Breast epithelium (tissue), 3 donors: Measurements from ENCODE around the gene MCM6.

Source experiments
- POLR2A ChIP-seq: fragments of 450-650 bp; IDR thresholded peaks from one replicate; pipeline ENCODE4 v1.6.1; 2016; ENCODE audit warnings: antibody characterized with exemption, mild to moderate bottlenecking, moderate library complexity
- TF ChIP-seq, protein P1 (sequence below), 3 donors: fragments of 450-650 bp; IDR thresholded peaks; one replicate each; pipeline ENCODE4 v1.5.1; 2016 to 2017; ENCODE audit warnings: antibody characterized with exemption in 3 of 3, mild to moderate bottlenecking in 3 of 3, moderate library complexity in 3 of 3

DNA sequence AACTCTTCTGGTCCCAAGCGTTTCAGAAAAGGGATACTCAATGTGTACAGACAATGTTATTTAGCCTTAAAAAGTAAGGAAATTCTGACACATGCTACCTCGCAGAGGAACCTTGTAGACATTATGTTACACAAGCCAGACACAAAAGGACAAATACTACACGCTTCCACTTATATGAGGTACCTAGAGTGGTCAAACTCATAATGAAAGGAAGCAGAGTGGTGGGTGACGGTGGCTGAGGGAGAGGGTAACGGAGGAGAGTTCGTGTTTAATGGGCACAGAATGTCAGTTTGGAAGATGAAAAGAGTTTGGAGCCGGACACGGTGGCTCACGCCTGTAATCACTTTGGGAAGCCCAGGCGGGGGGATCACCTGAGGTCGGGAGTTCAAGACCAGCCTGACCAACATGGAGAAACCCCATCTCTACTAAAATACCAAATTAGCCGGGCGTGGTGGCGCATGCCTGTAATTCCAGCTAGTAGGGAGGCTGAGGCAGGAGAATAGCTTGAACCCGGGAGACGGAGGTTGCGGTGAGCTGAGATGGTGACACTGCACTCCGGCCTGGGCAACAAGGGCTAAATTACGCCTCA lies 1.4 kb downstream of the MCM6 start:
- TF ChIP-seq, protein P1, sequence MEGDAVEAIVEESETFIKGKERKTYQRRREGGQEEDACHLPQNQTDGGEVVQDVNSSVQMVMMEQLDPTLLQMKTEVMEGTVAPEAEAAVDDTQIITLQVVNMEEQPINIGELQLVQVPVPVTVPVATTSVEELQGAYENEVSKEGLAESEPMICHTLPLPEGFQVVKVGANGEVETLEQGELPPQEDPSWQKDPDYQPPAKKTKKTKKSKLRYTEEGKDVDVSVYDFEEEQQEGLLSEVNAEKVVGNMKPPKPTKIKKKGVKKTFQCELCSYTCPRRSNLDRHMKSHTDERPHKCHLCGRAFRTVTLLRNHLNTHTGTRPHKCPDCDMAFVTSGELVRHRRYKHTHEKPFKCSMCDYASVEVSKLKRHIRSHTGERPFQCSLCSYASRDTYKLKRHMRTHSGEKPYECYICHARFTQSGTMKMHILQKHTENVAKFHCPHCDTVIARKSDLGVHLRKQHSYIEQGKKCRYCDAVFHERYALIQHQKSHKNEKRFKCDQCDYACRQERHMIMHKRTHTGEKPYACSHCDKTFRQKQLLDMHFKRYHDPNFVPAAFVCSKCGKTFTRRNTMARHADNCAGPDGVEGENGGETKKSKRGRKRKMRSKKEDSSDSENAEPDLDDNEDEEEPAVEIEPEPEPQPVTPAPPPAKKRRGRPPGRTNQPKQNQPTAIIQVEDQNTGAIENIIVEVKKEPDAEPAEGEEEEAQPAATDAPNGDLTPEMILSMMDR (IDR thresholded peaks at IDR 0.05) = no peak
- no peak for TF ChIP-seq POLR2A
